Measurements from ENCODE around the gene MORN5.

DNA sequence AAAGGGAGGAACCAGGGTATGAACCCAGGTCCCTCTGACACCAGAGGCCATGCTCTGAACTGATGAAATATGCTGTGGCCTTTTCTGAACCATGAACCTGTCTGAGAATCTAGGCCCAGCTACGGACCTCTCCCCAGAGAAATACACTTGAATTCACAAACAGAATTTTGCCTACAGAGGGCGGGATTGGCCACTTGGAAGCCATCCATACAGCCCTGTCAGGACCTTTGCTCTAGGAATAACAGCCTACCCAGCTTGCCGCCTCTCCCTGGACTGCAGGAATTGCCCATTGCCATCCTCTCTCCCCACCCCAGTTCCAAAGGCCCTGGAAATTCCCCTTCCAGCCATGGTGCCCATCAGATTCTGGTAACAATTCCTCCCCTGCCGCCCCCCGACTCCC, 26.6 kb downstream of the MORN5 start:
- TF ChIP-seq, protein P1, sequence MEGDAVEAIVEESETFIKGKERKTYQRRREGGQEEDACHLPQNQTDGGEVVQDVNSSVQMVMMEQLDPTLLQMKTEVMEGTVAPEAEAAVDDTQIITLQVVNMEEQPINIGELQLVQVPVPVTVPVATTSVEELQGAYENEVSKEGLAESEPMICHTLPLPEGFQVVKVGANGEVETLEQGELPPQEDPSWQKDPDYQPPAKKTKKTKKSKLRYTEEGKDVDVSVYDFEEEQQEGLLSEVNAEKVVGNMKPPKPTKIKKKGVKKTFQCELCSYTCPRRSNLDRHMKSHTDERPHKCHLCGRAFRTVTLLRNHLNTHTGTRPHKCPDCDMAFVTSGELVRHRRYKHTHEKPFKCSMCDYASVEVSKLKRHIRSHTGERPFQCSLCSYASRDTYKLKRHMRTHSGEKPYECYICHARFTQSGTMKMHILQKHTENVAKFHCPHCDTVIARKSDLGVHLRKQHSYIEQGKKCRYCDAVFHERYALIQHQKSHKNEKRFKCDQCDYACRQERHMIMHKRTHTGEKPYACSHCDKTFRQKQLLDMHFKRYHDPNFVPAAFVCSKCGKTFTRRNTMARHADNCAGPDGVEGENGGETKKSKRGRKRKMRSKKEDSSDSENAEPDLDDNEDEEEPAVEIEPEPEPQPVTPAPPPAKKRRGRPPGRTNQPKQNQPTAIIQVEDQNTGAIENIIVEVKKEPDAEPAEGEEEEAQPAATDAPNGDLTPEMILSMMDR (IDR thresholded peaks at IDR 0.05) = no peak
- TF ChIP-seq POLR2AphosphoS5 (IDR thresholded peaks at IDR 0.05) = no peak
